LNCaP clone FGC (cell line): ENCODE data around the gene EEF1A2.
"Not testable (repeated sequence)": the region's sequence is repeated elsewhere in the genome, so short reads cannot be mapped to it uniquely, and the experiment has no call there.

Source experiments
- DNase-seq: peaks from one replicate; pipeline ENCODE4 v3.0.0-alpha.2; 2011; ENCODE audit warnings: low read depth
- H3K4me3 ChIP-seq: 2 replicates; pipeline ENCODE4 v1.5.1; 2011; ENCODE audit warnings: mild to moderate bottlenecking, low read depth, low read length, control low read depth
- CTCF ChIP-seq: IDR thresholded peaks from 2 replicates; pipeline ENCODE4 v1.5.1; 2012; ENCODE audit warnings: mild to moderate bottlenecking; ENCODE audit not compliant: control insufficient read depth, insufficient read depth; ENCODE audit errors: extremely low read depth

EEF1A2 gene

GRCh38 chr20:63486300-63486855, 12.5 kb downstream of the EEF1A2 start:
- no peak for DNase-seq
- TF ChIP-seq CTCF, result no peak
- H3K4me3 ChIP-seq, result no peak overlapping the region

GRCh38 chr20:63484651-63485403, 14.1 kb downstream of the EEF1A2 start:
- TF ChIP-seq CTCF, result no peak
- DNase-seq, result no peak
- no peak overlapping the region for H3K4me3 ChIP-seq

GRCh38 chr20:63484236-63484635, 14.6 kb downstream of the EEF1A2 start:
- no peak for DNase-seq

GRCh38 chr20:63483834-63484233, 15.0 kb downstream of the EEF1A2 start:
- TF ChIP-seq CTCF, result no peak
- DNase-seq, result no peak
- no peak overlapping the region for H3K4me3 ChIP-seq

More at GRCh38 chr20:63484236-63484635, 14.6 kb downstream of the EEF1A2 start:
- TF ChIP-seq CTCF, result no peak
- H3K4me3 ChIP-seq, result no peak overlapping the region

- no peak for TF ChIP-seq CTCF
- DNase-seq, result no peak
- no peak overlapping the region for H3K4me3 ChIP-seq
Observed at GRCh38 chr20:63482021-63482587, 16.8 kb downstream of the EEF1A2 start.

GRCh38 chr20:63481503-63481902, 17.4 kb downstream of the EEF1A2 start:
- DNase-seq, result no peak
- TF ChIP-seq CTCF, result no peak
- H3K4me3 ChIP-seq, result no peak overlapping the region

- DNase-seq, result peak; percentile 83
Observed at GRCh38 chr20:63479695-63480419, 19.0 kb downstream of the EEF1A2 start.

More at GRCh38 chr20:63479695-63480419, 19.0 kb downstream of the EEF1A2 start:
- H3K4me3 ChIP-seq, result not testable (repeated sequence)
